ENCODE data around the gene BORCS5. TPM values are rescaled to one million over a fixed set of nuclear protein-coding genes. Genes with fewer than 3 reads are reported as not detected.

BORCS5 gene
- total RNA-seq, 2 experiments from 2014 or later: 25.7 to 28.4 TPM

- Mint-ChIP-seq H3K4me3 (no peak overlapping the region), H3K27me3 (no peaks in the 10 kb centered on the region), H3K4me1 (peaks cover 46% of the 10 kb centered on the region), H3K36me3 (ENCODE audit: low read depth) (peaks cover 19% of the 10 kb centered on the region), H3K27ac (no peak overlapping the region), H3K9me3 (no peaks in the 10 kb centered on the region)
- ChIA-PET CTCF (interaction anchor here (0.9 to 2.7 kb wide), 6 partner anchors 9 to 87 kb away, joined by 3 to 9 read pairs (median 6); no protein-coding TSS in a partner anchor), POLR2A (no interaction called here)
- DNase-seq: no peak
Observed at GRCh38 chr12:12445882-12446181, 89.0 kb downstream of the BORCS5 start.

GRCh38 chr12:12446786-12447185, 89.9 kb downstream of the BORCS5 start:
- DNase-seq: no peak
- peaks cover 37% of the 10 kb centered on the region for H3K4me1 Mint-ChIP-seq
- ChIA-PET CTCF (interaction anchor here (0.8 to 2.7 kb wide), 6 partner anchors 10 to 73 kb away, joined by 3 to 9 read pairs (median 6); no protein-coding TSS in a partner anchor), POLR2A (interaction anchor here (0.7 kb wide), 1 partner anchor 15 kb away, joined by 3 read pairs; no protein-coding TSS in a partner anchor)
- H3K36me3 Mint-ChIP-seq (ENCODE audit: low read depth): peaks cover 17% of the 10 kb centered on the region
- H3K9me3 Mint-ChIP-seq: no peaks in the 10 kb centered on the region
- no peak overlapping the region for H3K27ac Mint-ChIP-seq
- H3K27me3 Mint-ChIP-seq: no peaks in the 10 kb centered on the region
- no peak overlapping the region for H3K4me3 Mint-ChIP-seq

- Mint-ChIP-seq H3K27me3 (no peaks in the 10 kb centered on the region), H3K36me3 (ENCODE audit: low read depth) (peaks cover 17% of the 10 kb centered on the region), H3K9me3 (no peaks in the 10 kb centered on the region), H3K4me3 (no peak overlapping the region), H3K4me1 (peaks cover 32% of the 10 kb centered on the region), H3K27ac (peak overlapping the region; percentile 27)
- ChIA-PET POLR2A (no interaction called here), CTCF (interaction anchor here (0.9 to 1.7 kb wide), 3 partner anchors 10 to 73 kb away, joined by 3 to 8 read pairs (median 5); no protein-coding TSS in a partner anchor)
- no peak for DNase-seq
Observed at GRCh38 chr12:12447236-12447635, 90.4 kb downstream of the BORCS5 start.

- Mint-ChIP-seq H3K4me1 (peaks cover 26% of the 10 kb centered on the region), H3K4me3 (no peak overlapping the region), H3K27ac (no peak overlapping the region), H3K9me3 (no peaks in the 10 kb centered on the region), H3K27me3 (no peaks in the 10 kb centered on the region), H3K36me3 (ENCODE audit: low read depth) (peaks cover 18% of the 10 kb centered on the region)
- ChIA-PET CTCF (interaction anchor here (0.6 to 1.7 kb wide), 3 partner anchors 9 to 20 kb away, joined by 3 to 8 read pairs (median 5); no protein-coding TSS in a partner anchor), POLR2A (no interaction called here)
- no peak for DNase-seq
Observed at GRCh38 chr12:12447837-12448236, 91.0 kb downstream of the BORCS5 start.

GRCh38 chr12:12449533-12450025, 92.7 kb downstream of the BORCS5 start:
- POLR2A ChIA-PET: no interaction called here
- Mint-ChIP-seq H3K27ac (no peak overlapping the region), H3K9me3 (no peaks in the 10 kb centered on the region), H3K4me1 (peaks cover 13% of the 10 kb centered on the region), H3K4me3 (no peak overlapping the region), H3K27me3 (no peaks in the 10 kb centered on the region), H3K36me3 (ENCODE audit: low read depth) (peaks cover 18% of the 10 kb centered on the region)
- CTCF ChIA-PET: interaction anchor here (0.8 to 1.4 kb wide), 3 partner anchors 16 to 18 kb away, joined by 3 to 5 read pairs (median 3); no protein-coding TSS in a partner anchor
- no peak for DNase-seq

- ChIA-PET CTCF (interaction anchor here (1.3 to 1.4 kb wide), 2 partner anchors 16 to 18 kb away, joined by 3 to 5 read pairs; no protein-coding TSS in a partner anchor), POLR2A (no interaction called here)
- H3K4me1 Mint-ChIP-seq: peaks cover 13% of the 10 kb centered on the region
- H3K36me3 Mint-ChIP-seq (ENCODE audit: low read depth): peaks cover 18% of the 10 kb centered on the region
- H3K9me3 Mint-ChIP-seq: no peaks in the 10 kb centered on the region
- H3K27me3 Mint-ChIP-seq: no peaks in the 10 kb centered on the region
- DNase-seq: no peak
- H3K4me3 Mint-ChIP-seq: no peak overlapping the region
- H3K27ac Mint-ChIP-seq: no peak overlapping the region
Observed at GRCh38 chr12:12450043-12450471, 93.2 kb downstream of the BORCS5 start.

- Mint-ChIP-seq H3K4me1 (peaks cover 20% of the 10 kb centered on the region), H3K9me3 (no peaks in the 10 kb centered on the region), H3K4me3 (no peak overlapping the region), H3K36me3 (ENCODE audit: low read depth) (peaks cover 18% of the 10 kb centered on the region), H3K27ac (no peak overlapping the region), H3K27me3 (no peaks in the 10 kb centered on the region)
- ChIA-PET POLR2A (no interaction called here), CTCF (interaction anchor here (1.0 to 1.3 kb wide), 2 partner anchors 11 to 15 kb away, joined by 5 to 7 read pairs; no protein-coding TSS in a partner anchor)
- no peak for DNase-seq
Observed at GRCh38 chr12:12451098-12451497, 94.2 kb downstream of the BORCS5 start.

GRCh38 chr12:12452326-12452902, 95.5 kb downstream of the BORCS5 start:
- no peak for DNase-seq
- Mint-ChIP-seq H3K4me3 (no peak overlapping the region), H3K4me1 (peaks cover 21% of the 10 kb centered on the region), H3K27me3 (no peaks in the 10 kb centered on the region), H3K36me3 (ENCODE audit: low read depth) (peaks cover 12% of the 10 kb centered on the region), H3K9me3 (no peaks in the 10 kb centered on the region), H3K27ac (no peak overlapping the region)
- ChIA-PET CTCF (interaction anchor here (1.0 kb wide), 1 partner anchor 9 kb away, joined by 7 read pairs; no protein-coding TSS in a partner anchor), POLR2A (no interaction called here)

GRCh38 chr12:12453635-12454034, 96.8 kb downstream of the BORCS5 start:
- ChIA-PET POLR2A (no interaction called here), CTCF (no interaction called here)
- no peaks in the 10 kb centered on the region for H3K9me3 Mint-ChIP-seq
- DNase-seq: no peak
- peaks cover 26% of the 10 kb centered on the region for H3K4me1 Mint-ChIP-seq
- peaks cover 11% of the 10 kb centered on the region for H3K36me3 Mint-ChIP-seq (ENCODE audit: low read depth)
- H3K27ac Mint-ChIP-seq: no peak overlapping the region
- no peak overlapping the region for H3K4me3 Mint-ChIP-seq
- no peaks in the 10 kb centered on the region for H3K27me3 Mint-ChIP-seq

- Mint-ChIP-seq H3K27ac (no peak overlapping the region), H3K36me3 (ENCODE audit: low read depth) (peaks cover 9% of the 10 kb centered on the region), H3K4me3 (no peak overlapping the region), H3K9me3 (no peaks in the 10 kb centered on the region), H3K27me3 (no peaks in the 10 kb centered on the region), H3K4me1 (peaks cover 26% of the 10 kb centered on the region)
- DNase-seq: no peak
- CTCF ChIA-PET: interaction anchor here (0.6 to 1.6 kb wide), 4 partner anchors 9 to 20 kb away, joined by 3 to 6 read pairs (median 3); no protein-coding TSS in a partner anchor
- POLR2A ChIA-PET: no interaction called here
Observed at GRCh38 chr12:12454315-12454714, 97.4 kb downstream of the BORCS5 start.

- Mint-ChIP-seq H3K27ac (peak overlapping the region; percentile 51), H3K4me3 (peak overlapping the region; percentile 6), H3K36me3 (ENCODE audit: low read depth) (peaks cover 6% of the 10 kb centered on the region), H3K4me1 (peaks cover 35% of the 10 kb centered on the region), H3K27me3 (no peaks in the 10 kb centered on the region), H3K9me3 (no peaks in the 10 kb centered on the region)
- DNase-seq: no peak
- POLR2A ChIA-PET: interaction anchor here (0.6 kb wide), 1 partner anchor 80 kb away, joined by 9 read pairs; no protein-coding TSS in a partner anchor
- CTCF ChIA-PET: interaction anchor here (0.9 to 2.8 kb wide), 8 partner anchors 9 to 80 kb away, joined by 3 to 8 read pairs (median 6); no protein-coding TSS in a partner anchor
Observed at GRCh38 chr12:12456637-12457036, 99.8 kb downstream of the BORCS5 start.

- no peak for DNase-seq
- POLR2A ChIA-PET: interaction anchor here (0.6 kb wide), 2 partner anchors 15 to 146 kb away, joined by 3 read pairs; no protein-coding TSS in a partner anchor
- H3K9me3 Mint-ChIP-seq: no peaks in the 10 kb centered on the region
- CTCF ChIA-PET: interaction anchor here (0.6 to 2.4 kb wide), 10 partner anchors 9 to 95 kb away, joined by 3 to 9 read pairs (median 5); no protein-coding TSS in a partner anchor
- H3K36me3 Mint-ChIP-seq (ENCODE audit: low read depth): peaks cover 15% of the 10 kb centered on the region
- H3K4me3 Mint-ChIP-seq: peak overlapping the region; percentile 30
- no peaks in the 10 kb centered on the region for H3K27me3 Mint-ChIP-seq
- H3K4me1 Mint-ChIP-seq: peaks cover 56% of the 10 kb centered on the region
- peak overlapping the region; percentile 80 for H3K27ac Mint-ChIP-seq
Observed at GRCh38 chr12:12460935-12461922, 104.4 kb downstream of the BORCS5 start.
